ENCODE results near the gene SPINT2.

GRCh38 chr19:38255383-38256014, 8.9 kb upstream of the SPINT2 start:
- TF ChIP-seq EZH2phosphoT487 (IDR thresholded peaks at IDR 0.05; ENCODE audit: borderline replicate concordance, low read depth, low read length) (no peak), CTCF (conservative IDR thresholded peaks at IDR 0.05; ENCODE audit: low read length) (no peak)
